OCI-LY3 (cell line): ENCODE results near the gene WDR75.

Experiments used
- H2AFZ ChIP-seq: fragments of 200-600, 300-600 bp; shearing (Covaris generic); 2 replicates; pipeline ENCODE4 v1.6.0; 2014; ENCODE audit warnings: antibody characterized with exemption, low read depth, low read length
- H3K27ac ChIP-seq: fragments of 200-600, 300-600 bp; sonication (generic); 2 replicates; pipeline ENCODE4 v1.5.1; 2014; ENCODE audit warnings: mild to moderate bottlenecking, low read length, moderate library complexity, mixed read lengths
- H3K27me3 ChIP-seq: fragments of 200-600, 300-600 bp; sonication (generic); 2 replicates; pipeline ENCODE4 v1.6.1; 2014; ENCODE audit warnings: low read depth, low read length, mixed read lengths
- H3K36me3 ChIP-seq: fragments of 200-600, 300-600 bp; sonication (generic); replicated peaks from 2 replicates; pipeline ENCODE3; 2014; ENCODE audit warnings: low read depth, low read length, mixed read lengths
- H3K4me1 ChIP-seq: fragments of 300-600, 200-600 bp; sonication (generic); 2 replicates; pipeline ENCODE4 v1.6.1; 2014; ENCODE audit warnings: low read length, mixed read lengths
- H3K4me2 ChIP-seq: fragments of 200-600, 300-600 bp; sonication (generic); 2 replicates; pipeline ENCODE4 v1.6.1; 2014; ENCODE audit warnings: low read length, mixed read lengths
- H3K4me3 ChIP-seq: fragments of 300-600, 200-600 bp; sonication (generic); 2 replicates; pipeline ENCODE4 v1.5.1; 2014; ENCODE audit warnings: antibody characterized with exemption, mild to moderate bottlenecking, low read length, moderate library complexity
- H3K79me2 ChIP-seq: fragments of 300-600, 200-600 bp; shearing (Covaris generic); 2 replicates; pipeline ENCODE4 v1.6.1; 2014; ENCODE audit warnings: mild to moderate bottlenecking, low read length, mixed read lengths
- H3K9ac ChIP-seq: fragments of 300-600, 200-600 bp; shearing (Covaris generic); 2 replicates; pipeline ENCODE4 v1.6.0; 2014; ENCODE audit warnings: mild to moderate bottlenecking, low read length, moderate library complexity
- H3K9me3 ChIP-seq: fragments of 200-600, 300-600 bp; shearing (Covaris generic); 2 replicates; pipeline ENCODE4 v1.6.1; 2014; ENCODE audit warnings: low read length, mixed read lengths; ENCODE audit not compliant: insufficient read depth
- H4K20me1 ChIP-seq: fragments of 200-600, 300-600 bp; sonication (generic); 2 replicates; pipeline ENCODE4 v1.6.1; 2016; ENCODE audit warnings: low read length, mixed read lengths; ENCODE audit not compliant: insufficient read depth
- CTCF ChIP-seq: fragments of 200-600, 300-600 bp; sonication (generic); IDR thresholded peaks from 2 replicates; pipeline ENCODE4 v1.5.1; 2014; ENCODE audit warnings: antibody characterized with exemption, low read length, low read depth
- EZH2phosphoT487 ChIP-seq: fragments of 200-600 bp; shearing (Covaris generic); IDR thresholded peaks from 2 replicates; pipeline ENCODE4 v1.6.1; 2018; ENCODE audit warnings: antibody characterized with exemption, mixed run types, low read depth

Gene WDR75

GRCh38 chr2:189505492-189505891 lies 64.2 kb downstream of the WDR75 start:
- Histone ChIP-seq H3K9me3 (no peaks in the 10 kb centered on the region), H3K4me2 (no peak overlapping the region), H3K27ac (no peak overlapping the region), H2AFZ (no peak overlapping the region), H3K4me3 (no peak overlapping the region), H3K36me3 (no peaks in the 10 kb centered on the region), H3K27me3 (no peaks in the 10 kb centered on the region), H4K20me1 (no peaks in the 10 kb centered on the region), H3K9ac (no peak overlapping the region), H3K4me1 (no peaks in the 10 kb centered on the region), H3K79me2 (no peaks in the 10 kb centered on the region)
- TF ChIP-seq CTCF (no peak), EZH2phosphoT487 (no peak)

- H3K27ac ChIP-seq = no peak overlapping the region
- no peaks in the 10 kb centered on the region for H3K36me3 ChIP-seq
- H3K4me3 ChIP-seq = no peak overlapping the region
- H2AFZ ChIP-seq = no peak overlapping the region
- no peak overlapping the region for H3K4me2 ChIP-seq
- H4K20me1 ChIP-seq = no peaks in the 10 kb centered on the region
- no peaks in the 10 kb centered on the region for H3K79me2 ChIP-seq
- H3K4me1 ChIP-seq = no peaks in the 10 kb centered on the region
- H3K27me3 ChIP-seq = no peaks in the 10 kb centered on the region
- H3K9ac ChIP-seq = no peak overlapping the region
- H3K9me3 ChIP-seq = no peaks in the 10 kb centered on the region
- TF ChIP-seq EZH2phosphoT487 (no peak), CTCF (no peak)
Observed at GRCh38 chr2:189506514-189506976, 65.3 kb downstream of the WDR75 start.

GRCh38 chr2:189511210-189511959 lies 70.1 kb downstream of the WDR75 start:
- H3K9ac ChIP-seq = no peak overlapping the region

GRCh38 chr2:189511960-189512319 lies 70.7 kb downstream of the WDR75 start:
- no peaks in the 10 kb centered on the region for H3K36me3 ChIP-seq

More at GRCh38 chr2:189511210-189511959, 70.1 kb downstream of the WDR75 start:
- H3K9me3 ChIP-seq = no peaks in the 10 kb centered on the region
- no peaks in the 10 kb centered on the region for H3K27me3 ChIP-seq
- peaks cover 5% of the 10 kb centered on the region; the same call in 1 of the 2 replicates for H3K4me1 ChIP-seq
- TF ChIP-seq CTCF (no peak), EZH2phosphoT487 (no peak)
- no peaks in the 10 kb centered on the region for H3K79me2 ChIP-seq
- no peak overlapping the region for H3K4me2 ChIP-seq
- no peak overlapping the region for H3K4me3 ChIP-seq
- H3K27ac ChIP-seq = no peak overlapping the region
- H3K36me3 ChIP-seq = no peaks in the 10 kb centered on the region
- no peaks in the 10 kb centered on the region for H4K20me1 ChIP-seq
- H2AFZ ChIP-seq = no peak overlapping the region

More at GRCh38 chr2:189511960-189512319, 70.7 kb downstream of the WDR75 start:
- Histone ChIP-seq H4K20me1 (no peaks in the 10 kb centered on the region), H3K27me3 (no peaks in the 10 kb centered on the region), H3K4me1 (peaks cover 5% of the 10 kb centered on the region; the same call in 1 of the 2 replicates), H2AFZ (no peak overlapping the region), H3K4me3 (no peak overlapping the region), H3K27ac (no peak overlapping the region), H3K4me2 (no peak overlapping the region), H3K9ac (no peak overlapping the region), H3K79me2 (no peaks in the 10 kb centered on the region), H3K9me3 (no peaks in the 10 kb centered on the region)
- no peak for TF ChIP-seq EZH2phosphoT487
- no peak for TF ChIP-seq CTCF
